Retinal pigment epithelial cell (primary cell): ENCODE data around the gene MARCO.

Source experiments
- DNase-seq: peaks from one replicate; pipeline ENCODE4 v3.0.0-alpha.2; 2010; ENCODE audit warnings: low read depth
- H3K4me3 ChIP-seq: 2 replicates; pipeline ENCODE4 v1.5.1; 2011; ENCODE audit warnings: mild to moderate bottlenecking, low read length, control low read depth, moderate library complexity
- CTCF ChIP-seq: conservative IDR thresholded peaks from 2 replicates; pipeline ENCODE4 v1.5.1; 2011; ENCODE audit warnings: low read depth, low read length, control low read depth, inconsistent platforms

The MARCO gene

GRCh38 chr2:118925476-118925875, 16.5 kb upstream of the MARCO start:
- no peak for DNase-seq
- TF ChIP-seq CTCF: no peak
- no peak overlapping the region for H3K4me3 ChIP-seq

GRCh38 chr2:118925981-118926380, 16.0 kb upstream of the MARCO start:
- DNase-seq: no peak
- TF ChIP-seq CTCF: no peak
- no peak overlapping the region for H3K4me3 ChIP-seq

GRCh38 chr2:118929059-118929458, 12.9 kb upstream of the MARCO start:
- TF ChIP-seq CTCF: no peak
- no peak overlapping the region for H3K4me3 ChIP-seq
- DNase-seq: no peak

- no peak for DNase-seq
- H3K4me3 ChIP-seq: no peak overlapping the region
- TF ChIP-seq CTCF: no peak
Measured at GRCh38 chr2:118932949-118933348, 9.0 kb upstream of the MARCO start.

- no peak overlapping the region for H3K4me3 ChIP-seq
- no peak for TF ChIP-seq CTCF
- DNase-seq: no peak
Measured at GRCh38 chr2:118936306-118936705, 5.7 kb upstream of the MARCO start.

GRCh38 chr2:118936936-118937335, 5.1 kb upstream of the MARCO start:
- TF ChIP-seq CTCF: no peak
- no peak overlapping the region for H3K4me3 ChIP-seq
- DNase-seq: no peak

GRCh38 chr2:118937817-118938216, 4.2 kb upstream of the MARCO start:
- H3K4me3 ChIP-seq: no peak overlapping the region
- TF ChIP-seq CTCF: no peak
- DNase-seq: no peak
